Left ventricle myocardium inferior (tissue), 1 donor: ENCODE results near the gene GALNT15. TPM values are rescaled to one million over a fixed set of nuclear protein-coding genes. Genes with fewer than 3 reads are reported as not detected.

Source experiments
- DNase-seq: peaks from one replicate; pipeline ENCODE4 v3.0.0-alpha.2; 2020
- H3K27ac ChIP-seq: fragments of 200-600 bp; replicated peaks from 2 replicates; pipeline ENCODE4 v1.8.0; 2021
- H3K27me3 ChIP-seq: fragments of 200-600 bp; 2 replicates; pipeline ENCODE4 v1.8.0; 2021; ENCODE audit warnings: low read depth
- H3K36me3 ChIP-seq: fragments of 200-600 bp; 2 replicates; pipeline ENCODE4 v1.8.0; 2021
- H3K4me1 ChIP-seq: fragments of 200-600 bp; 2 replicates; pipeline ENCODE4 v1.8.0; 2021
- H3K4me3 ChIP-seq: fragments of 200-600 bp; 2 replicates; pipeline ENCODE4 v1.8.0; 2021; ENCODE audit warnings: mild to moderate bottlenecking, moderate library complexity
- H3K9me3 ChIP-seq: fragments of 200-600 bp; replicated peaks from 2 replicates; pipeline ENCODE4 v1.8.0; 2021
- intact Hi-C: fragments of 100-400 bp; cut with micrococcal nuclease; formaldehyde crosslinking; loops from one replicate; pipeline ENCODE4 v1.11.0; 2022
- total RNA-seq: library from RNA; stranded (reverse); fragmentation: NEBNext Ultra II Directional; extraction: Animal tissue kit (Norgen Biotek cat#: 25700); gene quantifications from one replicate; pipeline ENCODE4 v1.2.1, GENCODE V29; 2021
- TF ChIP-seq, protein P1 (sequence below): fragments of 200-600 bp; IDR thresholded peaks from 2 replicates; pipeline ENCODE4 v1.8.0; 2021; ENCODE audit warnings: antibody characterized with exemption, mild to moderate bottlenecking, borderline replicate concordance
- donor health status: DM: no; HTN: yes; CAD: no; lungs with severe emphysema.

The GALNT15 gene
- total RNA-seq, 1 donor from 2014 or later: 6.6 TPM

DNA sequence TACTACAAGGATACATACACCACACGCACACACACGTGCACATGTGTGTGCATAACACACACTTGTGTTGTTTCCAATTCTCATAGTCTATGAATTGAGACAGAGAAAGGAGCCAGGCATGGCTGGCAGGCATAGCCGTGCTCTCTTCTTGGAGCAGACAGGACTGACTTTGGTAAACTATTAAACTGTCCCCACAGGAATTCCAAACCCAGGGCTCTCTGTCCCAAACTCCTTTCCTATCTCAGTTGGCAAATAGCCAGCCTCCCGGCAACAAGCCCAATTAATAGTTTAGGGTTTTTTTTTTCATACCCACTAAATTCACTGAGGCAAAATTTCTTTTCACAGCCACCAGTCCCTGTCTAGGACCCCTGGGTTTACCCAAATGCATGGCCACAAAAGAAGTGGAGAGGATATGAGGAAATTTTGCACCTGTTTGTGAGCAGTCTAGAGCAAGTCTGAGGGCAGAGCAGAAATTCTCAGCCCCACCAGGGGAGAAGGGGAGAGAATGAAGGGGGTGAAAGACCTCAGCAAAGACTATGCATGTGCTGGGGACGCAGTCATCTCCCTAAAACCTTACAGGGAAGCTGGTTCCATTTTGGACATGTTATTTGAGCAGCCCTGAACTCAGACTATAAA is 17.8 kb downstream of the GALNT15 start:
- no peaks in the 10 kb centered on the region for H3K9me3 ChIP-seq
- no peaks in the 10 kb centered on the region for H3K27me3 ChIP-seq
- H3K27ac ChIP-seq: no peak overlapping the region
- peaks cover 6% of the 10 kb centered on the region for H3K4me1 ChIP-seq
- H3K4me3 ChIP-seq: no peak overlapping the region
- H3K36me3 ChIP-seq: peaks cover 15% of the 10 kb centered on the region
- TF ChIP-seq, protein P1, sequence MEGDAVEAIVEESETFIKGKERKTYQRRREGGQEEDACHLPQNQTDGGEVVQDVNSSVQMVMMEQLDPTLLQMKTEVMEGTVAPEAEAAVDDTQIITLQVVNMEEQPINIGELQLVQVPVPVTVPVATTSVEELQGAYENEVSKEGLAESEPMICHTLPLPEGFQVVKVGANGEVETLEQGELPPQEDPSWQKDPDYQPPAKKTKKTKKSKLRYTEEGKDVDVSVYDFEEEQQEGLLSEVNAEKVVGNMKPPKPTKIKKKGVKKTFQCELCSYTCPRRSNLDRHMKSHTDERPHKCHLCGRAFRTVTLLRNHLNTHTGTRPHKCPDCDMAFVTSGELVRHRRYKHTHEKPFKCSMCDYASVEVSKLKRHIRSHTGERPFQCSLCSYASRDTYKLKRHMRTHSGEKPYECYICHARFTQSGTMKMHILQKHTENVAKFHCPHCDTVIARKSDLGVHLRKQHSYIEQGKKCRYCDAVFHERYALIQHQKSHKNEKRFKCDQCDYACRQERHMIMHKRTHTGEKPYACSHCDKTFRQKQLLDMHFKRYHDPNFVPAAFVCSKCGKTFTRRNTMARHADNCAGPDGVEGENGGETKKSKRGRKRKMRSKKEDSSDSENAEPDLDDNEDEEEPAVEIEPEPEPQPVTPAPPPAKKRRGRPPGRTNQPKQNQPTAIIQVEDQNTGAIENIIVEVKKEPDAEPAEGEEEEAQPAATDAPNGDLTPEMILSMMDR: no peak
- intact Hi-C loops: no loop called here
- no peak for DNase-seq

DNA sequence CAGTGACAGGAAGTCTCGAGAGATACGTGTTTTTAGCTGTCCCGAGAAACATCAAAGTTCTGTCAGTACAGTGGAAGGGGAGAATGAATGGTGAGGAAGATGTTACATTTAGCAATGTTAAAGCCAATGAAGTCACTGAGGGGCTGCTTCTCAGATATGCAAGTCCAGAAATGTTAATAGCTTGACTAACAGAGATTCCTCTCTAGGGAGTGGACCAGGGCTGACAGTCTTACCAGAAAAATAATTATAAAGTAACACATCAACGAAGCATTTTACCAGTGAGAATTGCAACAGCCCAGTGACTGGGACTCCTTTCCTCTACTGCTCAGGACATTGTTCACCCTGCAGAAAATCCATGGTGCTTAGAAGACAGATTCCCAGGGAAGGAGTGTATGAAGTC is 23.9 kb downstream of the GALNT15 start:
- H3K4me3 ChIP-seq: no peak overlapping the region
- no peaks in the 10 kb centered on the region for H3K27me3 ChIP-seq
- no peak for DNase-seq
- no peaks in the 10 kb centered on the region for H3K4me1 ChIP-seq
- H3K27ac ChIP-seq: no peak overlapping the region
- H3K36me3 ChIP-seq: peaks cover 27% of the 10 kb centered on the region
- TF ChIP-seq, protein P1: no peak
- H3K9me3 ChIP-seq: no peaks in the 10 kb centered on the region
- intact Hi-C loops: no loop called here

- Histone ChIP-seq H3K27ac (no peak overlapping the region), H3K9me3 (no peaks in the 10 kb centered on the region), H3K4me3 (no peak overlapping the region), H3K27me3 (no peaks in the 10 kb centered on the region), H3K4me1 (no peaks in the 10 kb centered on the region), H3K36me3 (peaks cover 27% of the 10 kb centered on the region)
- DNase-seq: no peak
- TF ChIP-seq, protein P1: no peak
- intact Hi-C loops: no loop called here
Observed at GRCh38 chr3:16199769-16200168, 25.3 kb downstream of the GALNT15 start.

- no peaks in the 10 kb centered on the region for H3K4me1 ChIP-seq
- intact Hi-C loops: no loop called here
- no peak for DNase-seq
- no peaks in the 10 kb centered on the region for H3K27me3 ChIP-seq
- H3K4me3 ChIP-seq: no peak overlapping the region
- TF ChIP-seq, protein P1: no peak
- H3K36me3 ChIP-seq: peaks cover 27% of the 10 kb centered on the region
- H3K9me3 ChIP-seq: no peaks in the 10 kb centered on the region
- H3K27ac ChIP-seq: no peak overlapping the region
Observed at GRCh38 chr3:16200411-16200810, 25.9 kb downstream of the GALNT15 start.

GRCh38 chr3:16203031-16203430 is 28.6 kb downstream of the GALNT15 start:
- intact Hi-C loops: no loop called here
- Histone ChIP-seq H3K36me3 (peaks cover 9% of the 10 kb centered on the region), H3K4me3 (no peak overlapping the region), H3K27ac (no peak overlapping the region), H3K9me3 (no peaks in the 10 kb centered on the region), H3K27me3 (no peaks in the 10 kb centered on the region), H3K4me1 (no peaks in the 10 kb centered on the region)
- TF ChIP-seq, protein P1: no peak
- no peak for DNase-seq
